Upper lobe of left lung (tissue), 4 donors: ENCODE measurements around the gene HBZ.

Experiments
- POLR2A ChIP-seq, 4 donors: fragments of 450-650 bp; IDR thresholded peaks; one replicate each; pipeline ENCODE4 v1.5.1; 2016 to 2017; ENCODE audit warnings: antibody characterized with exemption in 4 of 4, mild to moderate bottlenecking in 2 of 4
- TF ChIP-seq, protein P1 (sequence below), 6 experiments: fragments of 450-650 bp in 4 of 6; fragments of 200-600 bp in 2 of 6; sonication (generic) in 2 of 6; IDR thresholded peaks; one replicate each; pipeline ENCODE4 v1.5.1; 2016 to 2019; ENCODE audit warnings: antibody characterized with exemption in 6 of 6

DNA sequence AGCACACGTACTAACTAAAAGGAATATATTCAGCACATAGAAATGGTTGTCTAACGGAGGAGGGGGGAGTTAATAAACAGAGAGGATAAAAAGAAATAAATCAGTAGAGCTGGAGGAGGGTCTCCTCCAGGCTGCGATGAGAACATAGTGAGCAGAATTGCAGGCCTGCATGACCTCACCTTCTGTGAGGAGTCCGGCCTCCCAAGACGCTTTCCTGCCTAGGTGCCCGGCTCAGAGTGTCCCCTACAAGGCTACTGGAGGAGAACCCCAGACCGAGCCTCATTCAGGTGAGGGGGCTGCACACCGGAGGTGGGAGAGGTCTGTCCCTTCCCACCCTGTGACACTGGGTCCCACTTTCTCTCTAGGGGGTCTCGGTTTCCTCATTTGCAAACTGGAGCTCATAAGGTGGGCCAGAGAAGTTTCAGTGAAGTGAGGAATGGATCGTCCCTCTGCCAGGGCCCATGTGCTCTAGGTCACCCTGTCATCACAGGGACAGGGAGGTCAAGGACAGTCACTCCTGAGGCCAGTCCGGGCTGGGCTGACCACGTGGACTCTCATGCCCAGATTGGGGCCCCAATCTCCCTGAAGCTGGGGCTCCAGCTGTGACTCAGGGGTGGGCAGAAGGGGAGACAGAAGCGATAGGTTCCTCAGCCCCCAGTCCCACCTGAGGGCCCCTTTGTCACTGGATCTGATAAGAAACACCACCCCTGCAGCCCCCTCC is 10.0 kb downstream of the HBZ start:
- TF ChIP-seq, protein P1, sequence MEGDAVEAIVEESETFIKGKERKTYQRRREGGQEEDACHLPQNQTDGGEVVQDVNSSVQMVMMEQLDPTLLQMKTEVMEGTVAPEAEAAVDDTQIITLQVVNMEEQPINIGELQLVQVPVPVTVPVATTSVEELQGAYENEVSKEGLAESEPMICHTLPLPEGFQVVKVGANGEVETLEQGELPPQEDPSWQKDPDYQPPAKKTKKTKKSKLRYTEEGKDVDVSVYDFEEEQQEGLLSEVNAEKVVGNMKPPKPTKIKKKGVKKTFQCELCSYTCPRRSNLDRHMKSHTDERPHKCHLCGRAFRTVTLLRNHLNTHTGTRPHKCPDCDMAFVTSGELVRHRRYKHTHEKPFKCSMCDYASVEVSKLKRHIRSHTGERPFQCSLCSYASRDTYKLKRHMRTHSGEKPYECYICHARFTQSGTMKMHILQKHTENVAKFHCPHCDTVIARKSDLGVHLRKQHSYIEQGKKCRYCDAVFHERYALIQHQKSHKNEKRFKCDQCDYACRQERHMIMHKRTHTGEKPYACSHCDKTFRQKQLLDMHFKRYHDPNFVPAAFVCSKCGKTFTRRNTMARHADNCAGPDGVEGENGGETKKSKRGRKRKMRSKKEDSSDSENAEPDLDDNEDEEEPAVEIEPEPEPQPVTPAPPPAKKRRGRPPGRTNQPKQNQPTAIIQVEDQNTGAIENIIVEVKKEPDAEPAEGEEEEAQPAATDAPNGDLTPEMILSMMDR (IDR thresholded peaks at IDR 0.05), result no peak
- TF ChIP-seq POLR2A (IDR thresholded peaks at IDR 0.05), result no peak
